Karpas-422 (cell line): ENCODE measurements around the gene SBF1. TPM values are rescaled to one million over a fixed set of nuclear protein-coding genes. Genes with fewer than 3 reads are reported as not detected.

Source experiments
- DNase-seq: peaks from one replicate; pipeline ENCODE4 v3.0.0-alpha.2; 2015
- H2AFZ ChIP-seq: fragments of 200-600 bp; sonication (generic); 2 replicates; pipeline ENCODE4 v1.6.1; 2014; ENCODE audit warnings: antibody characterized with exemption, low read length, mixed read lengths
- H3K27ac ChIP-seq: fragments of 200-600 bp; sonication (generic); 2 replicates; pipeline ENCODE4 v1.5.1; 2014; ENCODE audit warnings: mild to moderate bottlenecking, low read length, moderate library complexity
- H3K27me3 ChIP-seq: fragments of 200-600 bp; sonication (generic); 2 replicates; pipeline ENCODE4 v1.6.1; 2014; ENCODE audit warnings: low read length, mixed read lengths
- H3K36me3 ChIP-seq: fragments of 200-600 bp; sonication (generic); 2 replicates; pipeline ENCODE4 v1.6.1; 2014; ENCODE audit warnings: low read length, mixed read lengths; ENCODE audit not compliant: insufficient read depth
- H3K4me1 ChIP-seq: fragments of 200-600 bp; sonication (generic); 2 replicates; pipeline ENCODE4 v1.6.1; 2014; ENCODE audit warnings: mild to moderate bottlenecking, low read length, mixed read lengths
- H3K4me2 ChIP-seq: fragments of 200-600 bp; sonication (generic); 2 replicates; pipeline ENCODE4 v1.6.1; 2014; ENCODE audit warnings: low read length, low read depth, mild to moderate bottlenecking; ENCODE audit not compliant: poor library complexity, severe bottlenecking
- H3K4me3 ChIP-seq: fragments of 200-600 bp; sonication (generic); 2 replicates; pipeline ENCODE4 v1.5.1; 2014; ENCODE audit warnings: mild to moderate bottlenecking, antibody characterized with exemption, low read length, mixed read lengths
- H3K79me2 ChIP-seq: fragments of 200-600 bp; sonication (generic); 2 replicates; pipeline ENCODE4 v1.6.1; 2014; ENCODE audit warnings: mild to moderate bottlenecking, low read length, mixed read lengths
- H3K9ac ChIP-seq: fragments of 200-600 bp; sonication (generic); 2 replicates; pipeline ENCODE4 v1.6.0; 2014; ENCODE audit warnings: low read length
- H3K9me2 ChIP-seq: fragments of 200-600 bp; sonication (generic), shearing (Covaris generic); replicated peaks from 2 replicates; pipeline ENCODE4 v1.6.0; 2014; ENCODE audit warnings: mild to moderate bottlenecking, low read length, moderate library complexity; ENCODE audit not compliant: insufficient read depth
- H3K9me3 ChIP-seq: fragments of 300-700, 200-600 bp; sonication (generic); 2 replicates; pipeline ENCODE4 v1.6.1; 2014; ENCODE audit warnings: low read length, mixed read lengths
- H4K20me1 ChIP-seq: fragments of 200-600 bp; sonication (generic); 2 replicates; pipeline ENCODE4 v1.6.1; 2014; ENCODE audit warnings: mild to moderate bottlenecking, antibody characterized with exemption, low read length, low read depth; ENCODE audit not compliant: insufficient read depth
- total RNA-seq: library from RNA; depleted of rRNA; stranded (reverse); fragments of >200 nt; shearing (Covaris generic); gene quantifications from 2 replicates; pipeline ENCODE4 v1.2.3, GENCODE V29; 2014; ENCODE audit warnings: low replicate concordance

Gene SBF1
- total RNA-seq, 1 experiment from 2014 or later = 33.5 TPM

- Histone ChIP-seq H3K4me2 (no peak overlapping the region), H3K4me1 (no peaks in the 10 kb centered on the region), H4K20me1 (no peaks in the 10 kb centered on the region), H3K9me3 (no peaks in the 10 kb centered on the region), H3K9me2 (no peaks in the 10 kb centered on the region), H3K79me2 (no peaks in the 10 kb centered on the region), H3K36me3 (0 out of 2 replicates have a peak, but pooled peaks cover 6% of the 10 kb centered on the region), H3K4me3 (no peak overlapping the region), H3K27me3 (no peaks in the 10 kb centered on the region), H2AFZ (no peak overlapping the region), H3K27ac (no peak overlapping the region), H3K9ac (no peak overlapping the region)
- DNase-seq = no peak
These were observed 12.8 kb downstream of the SBF1 start for GRCh38 chr22:50461979-50462540.

- no peaks in the 10 kb centered on the region for H3K9me2 ChIP-seq
These were observed 13.3 kb downstream of the SBF1 start for GRCh38 chr22:50461536-50461935.

GRCh38 chr22:50460938-50461337 lies 13.9 kb downstream of the SBF1 start:
- no peaks in the 10 kb centered on the region for H3K27me3 ChIP-seq
- no peak for DNase-seq
- H3K4me3 ChIP-seq = no peak overlapping the region
- no peaks in the 10 kb centered on the region for H4K20me1 ChIP-seq
- H3K4me1 ChIP-seq = no peaks in the 10 kb centered on the region
- no peaks in the 10 kb centered on the region for H3K9me2 ChIP-seq
- no peaks in the 10 kb centered on the region for H3K79me2 ChIP-seq
- no peak overlapping the region for H2AFZ ChIP-seq
- no peak overlapping the region for H3K4me2 ChIP-seq
- no peak overlapping the region for H3K27ac ChIP-seq
- H3K9ac ChIP-seq = no peak overlapping the region
- no peaks in the 10 kb centered on the region for H3K9me3 ChIP-seq
- 0 out of 2 replicates have a peak, but pooled peaks cover 6% of the 10 kb centered on the region for H3K36me3 ChIP-seq

More at GRCh38 chr22:50461536-50461935, 13.3 kb downstream of the SBF1 start:
- H2AFZ ChIP-seq = no peak overlapping the region
- H3K27ac ChIP-seq = no peak overlapping the region
- H3K27me3 ChIP-seq = no peaks in the 10 kb centered on the region
- no peak overlapping the region for H3K9ac ChIP-seq
- no peaks in the 10 kb centered on the region for H3K79me2 ChIP-seq
- H3K36me3 ChIP-seq = 0 out of 2 replicates have a peak, but pooled peaks cover 6% of the 10 kb centered on the region
- H3K4me2 ChIP-seq = no peak overlapping the region
- no peak overlapping the region for H3K4me3 ChIP-seq
- H4K20me1 ChIP-seq = no peaks in the 10 kb centered on the region
- DNase-seq = no peak
- H3K9me3 ChIP-seq = no peaks in the 10 kb centered on the region
- H3K4me1 ChIP-seq = no peaks in the 10 kb centered on the region

GRCh38 chr22:50459496-50460140 lies 15.2 kb downstream of the SBF1 start:
- H3K9me3 ChIP-seq = no peaks in the 10 kb centered on the region
- 0 out of 2 replicates have a peak, but pooled peaks cover 6% of the 10 kb centered on the region for H3K36me3 ChIP-seq
- no peaks in the 10 kb centered on the region for H3K9me2 ChIP-seq
- H4K20me1 ChIP-seq = no peaks in the 10 kb centered on the region
- H3K79me2 ChIP-seq = no peaks in the 10 kb centered on the region
- H3K4me3 ChIP-seq = no peak overlapping the region
- no peaks in the 10 kb centered on the region for H3K27me3 ChIP-seq
- no peak overlapping the region for H3K9ac ChIP-seq
- no peak overlapping the region for H3K4me2 ChIP-seq
- H2AFZ ChIP-seq = no peak overlapping the region
- no peak overlapping the region for H3K27ac ChIP-seq
- no peaks in the 10 kb centered on the region for H3K4me1 ChIP-seq
- no peak for DNase-seq

- no peaks in the 10 kb centered on the region for H4K20me1 ChIP-seq
- H3K27me3 ChIP-seq = no peaks in the 10 kb centered on the region
- no peaks in the 10 kb centered on the region for H3K4me1 ChIP-seq
- H3K9me3 ChIP-seq = no peaks in the 10 kb centered on the region
- DNase-seq = no peak
- no peak overlapping the region for H3K4me2 ChIP-seq
- H3K79me2 ChIP-seq = no peaks in the 10 kb centered on the region
- H3K36me3 ChIP-seq = 0 out of 2 replicates have a peak, but pooled peaks cover 6% of the 10 kb centered on the region
- H3K4me3 ChIP-seq = no peak overlapping the region
- no peak overlapping the region for H3K9ac ChIP-seq
- no peak overlapping the region for H3K27ac ChIP-seq
- no peaks in the 10 kb centered on the region for H3K9me2 ChIP-seq
- H2AFZ ChIP-seq = no peak overlapping the region
These were observed 15.8 kb downstream of the SBF1 start for GRCh38 chr22:50459016-50459415.

GRCh38 chr22:50456466-50457234 lies 18.2 kb downstream of the SBF1 start:
- DNase-seq = no peak
- H3K36me3 ChIP-seq = 0 out of 2 replicates have a peak, but pooled peaks cover 6% of the 10 kb centered on the region
- H3K4me2 ChIP-seq = no peak overlapping the region
- no peaks in the 10 kb centered on the region for H3K79me2 ChIP-seq
- no peaks in the 10 kb centered on the region for H3K9me3 ChIP-seq
- H3K27ac ChIP-seq = no peak overlapping the region
- no peak overlapping the region for H3K9ac ChIP-seq
- no peaks in the 10 kb centered on the region for H3K27me3 ChIP-seq
- H3K4me3 ChIP-seq = no peak overlapping the region
- no peaks in the 10 kb centered on the region for H4K20me1 ChIP-seq
- H3K9me2 ChIP-seq = no peaks in the 10 kb centered on the region
- no peaks in the 10 kb centered on the region for H3K4me1 ChIP-seq
- H2AFZ ChIP-seq = no peak overlapping the region

- 0 out of 2 replicates have a peak, but pooled peaks cover 4% of the 10 kb centered on the region for H3K79me2 ChIP-seq
- H3K36me3 ChIP-seq = peaks cover 9% of the 10 kb centered on the region; the same call in 1 of the 2 replicates
- no peaks in the 10 kb centered on the region for H4K20me1 ChIP-seq
- DNase-seq = no peak
- H3K27ac ChIP-seq = no peak overlapping the region
- no peaks in the 10 kb centered on the region for H3K27me3 ChIP-seq
- no peaks in the 10 kb centered on the region for H3K9me3 ChIP-seq
- H3K4me3 ChIP-seq = no peak overlapping the region
- H3K9ac ChIP-seq = no peak overlapping the region
- no peaks in the 10 kb centered on the region for H3K4me1 ChIP-seq
- no peaks in the 10 kb centered on the region for H3K9me2 ChIP-seq
- H2AFZ ChIP-seq = no peak overlapping the region
- no peak overlapping the region for H3K4me2 ChIP-seq
These were observed 18.8 kb downstream of the SBF1 start for GRCh38 chr22:50456026-50456425.

- Histone ChIP-seq H3K4me2 (no peak overlapping the region), H3K9me2 (no peaks in the 10 kb centered on the region), H3K27me3 (no peaks in the 10 kb centered on the region), H4K20me1 (no peaks in the 10 kb centered on the region), H3K27ac (no peak overlapping the region), H3K4me1 (no peaks in the 10 kb centered on the region), H2AFZ (no peak overlapping the region), H3K4me3 (no peak overlapping the region), H3K9ac (no peak overlapping the region), H3K79me2 (0 out of 2 replicates have a peak, but pooled peaks cover 4% of the 10 kb centered on the region), H3K9me3 (no peaks in the 10 kb centered on the region), H3K36me3 (peaks cover 4% of the 10 kb centered on the region; the same call in 1 of the 2 replicates)
- no peak for DNase-seq
These were observed 19.6 kb downstream of the SBF1 start for GRCh38 chr22:50455201-50455600.
